H1 (cell line): ENCODE results near the gene ASF1B. TPM values are rescaled to one million over a fixed set of nuclear protein-coding genes. Genes with fewer than 3 reads are reported as not detected.
"Not testable (repeated sequence)": the region's sequence is repeated elsewhere in the genome, so short reads cannot be mapped to it uniquely, and the experiment has no call there.

Source experiments
- CTCF ChIA-PET: fragments of 300-600 bp; sonication (Branson Sonifier 250); formaldehyde crosslinking; loops from one replicate; lab custom pipeline; 2021; ENCODE audit not compliant: partially characterized antibody; lab: Charles Lee
- POLR2A ChIA-PET: fragments of 300-600 bp; sonication (Branson Sonifier 250); formaldehyde crosslinking; loops from one replicate; lab custom pipeline; 2021; ENCODE audit warnings: inconsistent platforms; ENCODE audit not compliant: partially characterized antibody; lab: Charles Lee
- DNase-seq, 2 experiments: peaks; one replicate each; pipeline versions ENCODE4 v3.0.0 to v3.0.0-alpha.2; 2010 to 2022; ENCODE audit warnings: low spot score in 2 of 2, low read depth in 1 of 2, mixed read lengths in 1 of 2
- FAIRE-seq: peaks from 2 replicates; lab custom pipeline; 2011; peaks lifted over from hg19 to GRCh38; lab: Jason Lieb, UNC
- H2AFZ ChIP-seq: 2 replicates; pipeline ENCODE4 v1.8.1; 2012; ENCODE audit warnings: low read length, inconsistent platforms
- H2AK5ac ChIP-seq: 2 replicates; pipeline ENCODE4 v1.6.1; 2013; ENCODE audit warnings: low read depth, low read length
- H2BK120ac ChIP-seq: replicated peaks from 2 replicates; pipeline ENCODE3; 2013; ENCODE audit warnings: low read depth, low read length, inconsistent platforms
- H2BK12ac ChIP-seq: 2 replicates; pipeline ENCODE4 v1.6.1; 2013; ENCODE audit warnings: low read depth, low read length
- H2BK15ac ChIP-seq: 2 replicates; pipeline ENCODE4 v1.6.1; 2013; ENCODE audit warnings: low read length
- H2BK20ac ChIP-seq: 2 replicates; pipeline ENCODE4 v1.6.1; 2013; ENCODE audit warnings: low read length
- H2BK5ac ChIP-seq: 2 replicates; pipeline ENCODE4 v1.6.1; 2013; ENCODE audit warnings: low read depth, low read length
- H3K14ac ChIP-seq: 2 replicates; pipeline ENCODE4 v1.6.1; 2013; ENCODE audit warnings: inconsistent platforms; ENCODE audit not compliant: insufficient read length
- H3K18ac ChIP-seq: 2 replicates; pipeline ENCODE4 v1.6.1; 2013; ENCODE audit warnings: low read length; ENCODE audit errors: extremely low read depth
- H3K23ac ChIP-seq: 2 replicates; pipeline ENCODE4 v1.6.1; 2013; ENCODE audit warnings: inconsistent platforms; ENCODE audit not compliant: insufficient read length
- H3K23me2 ChIP-seq: 2 replicates; pipeline ENCODE4 v1.6.1; 2013; ENCODE audit warnings: low read depth, low read length
- H3K27ac ChIP-seq: 2 replicates; pipeline ENCODE4 v1.6.1; 2011; ENCODE audit warnings: low read depth, low read length, inconsistent platforms
- H3K27me3 ChIP-seq, 4 experiments: replicated peaks in 1 of 4; 1 replicate in 1 of 4; 2 replicates in 3 of 4; pipeline versions ENCODE4 v1.6.1 to v1.8.1; 2011 to 2013; ENCODE audit warnings: low read length in 3 of 4, mild to moderate bottlenecking in 3 of 4, inconsistent platforms in 2 of 4, mixed read lengths in 2 of 4, moderate library complexity in 1 of 4; ENCODE audit not compliant: control insufficient read depth in 3 of 4, insufficient read depth in 3 of 4; ENCODE audit errors: extremely low read depth in 1 of 4
- H3K36me3 ChIP-seq, 4 experiments: 2 replicates each; pipeline versions ENCODE4 v1.6.1 to v1.8.1; 2011 to 2013; ENCODE audit warnings: mild to moderate bottlenecking in 4 of 4, low read length in 3 of 4, moderate library complexity in 2 of 4, control low read depth in 1 of 4, inconsistent platforms in 1 of 4; ENCODE audit not compliant: insufficient read depth in 4 of 4, control insufficient read depth in 2 of 4
- H3K4ac ChIP-seq: replicated peaks from 2 replicates; pipeline ENCODE3; 2013; ENCODE audit warnings: low read length, low read depth, mixed read lengths, inconsistent platforms; ENCODE audit not compliant: insufficient read length
- H3K4me1 ChIP-seq, 4 experiments: replicated peaks in 1 of 4; 1 replicate in 1 of 4; 2 replicates in 3 of 4; pipeline versions ENCODE4 v1.6.1 to v1.8.1; 2011 to 2013; ENCODE audit warnings: low read length in 3 of 4, inconsistent platforms in 2 of 4, mixed read lengths in 1 of 4; ENCODE audit not compliant: insufficient read depth in 4 of 4, control insufficient read depth in 3 of 4
- H3K4me2 ChIP-seq, 2 experiments: 2 replicates each; pipeline versions ENCODE4 v1.6.1 to v1.8.1; 2011 to 2013; ENCODE audit warnings: low read depth in 2 of 2, low read length in 2 of 2, control low read depth in 1 of 2, inconsistent platforms in 1 of 2, mild to moderate bottlenecking in 1 of 2; ENCODE audit not compliant: insufficient read depth in 1 of 2
- H3K4me3 ChIP-seq, 4 experiments: fragments of 200-600, 300-600 bp in 1 of 4; sonication (generic), shearing (Covaris generic), sonication (Bioruptor Twin) in 1 of 4; 2 replicates each; pipeline versions ENCODE4 v1.5.1 to v1.8.1; 2011 to 2016; ENCODE audit warnings: low read length in 4 of 4, low read depth in 3 of 4, control low read depth in 2 of 4, inconsistent platforms in 2 of 4, mild to moderate bottlenecking in 2 of 4, mixed read lengths in 1 of 4, moderate library complexity in 1 of 4; ENCODE audit not compliant: insufficient read depth in 2 of 4; ENCODE audit errors: extremely low read depth in 1 of 4
- H3K56ac ChIP-seq: replicated peaks from 2 replicates; pipeline ENCODE3; 2013; ENCODE audit warnings: low read depth, mild to moderate bottlenecking, mixed read lengths, low read length, inconsistent platforms; ENCODE audit not compliant: insufficient read length
- H3K79me1 ChIP-seq: 2 replicates; pipeline ENCODE4 v1.6.1; 2013; ENCODE audit warnings: low read depth, low read length, control low read depth
- H3K79me2 ChIP-seq, 2 experiments: 2 replicates each; pipeline versions ENCODE4 v1.6.1 to v1.8.1; 2012 to 2013; ENCODE audit warnings: low read length in 2 of 2, mild to moderate bottlenecking in 2 of 2, inconsistent platforms in 1 of 2; ENCODE audit not compliant: insufficient read depth in 2 of 2, control insufficient read depth in 1 of 2
- H3K9ac ChIP-seq, 4 experiments: replicated peaks in 1 of 4; 1 replicate in 1 of 4; 2 replicates in 3 of 4; pipeline versions ENCODE4 v1.6.1 to v1.8.1; 2011 to 2013; ENCODE audit warnings: low read depth in 3 of 4, low read length in 3 of 4, control low read depth in 2 of 4, mild to moderate bottlenecking in 2 of 4, moderate library complexity in 2 of 4, inconsistent platforms in 1 of 4; ENCODE audit errors: extremely low read depth in 1 of 4
- H3K9me3 ChIP-seq, 2 experiments: 2 replicates each; pipeline versions ENCODE4 v1.6.1 to v1.8.1; 2012 to 2013; ENCODE audit warnings: mild to moderate bottlenecking in 2 of 2, moderate library complexity in 2 of 2, control low read depth in 1 of 2, inconsistent platforms in 1 of 2, low read depth in 1 of 2, low read length in 1 of 2, mixed read lengths in 1 of 2; ENCODE audit not compliant: insufficient read depth in 2 of 2
- H4K20me1 ChIP-seq, 2 experiments: replicated peaks in 1 of 2; 2 replicates each; pipeline versions ENCODE3 to v1.8.1; 2011 to 2013; ENCODE audit warnings: inconsistent platforms in 2 of 2, low read length in 2 of 2, mild to moderate bottlenecking in 1 of 2; ENCODE audit not compliant: insufficient read depth in 2 of 2, control insufficient read depth in 1 of 2
- H4K5ac ChIP-seq: 2 replicates; pipeline ENCODE4 v1.6.1; 2013; ENCODE audit warnings: low read length, low read depth, mixed read lengths, inconsistent platforms; ENCODE audit not compliant: insufficient read length
- H4K8ac ChIP-seq: 2 replicates; pipeline ENCODE4 v1.8.0; 2013; ENCODE audit warnings: mild to moderate bottlenecking, moderate library complexity, low read length, inconsistent platforms; ENCODE audit not compliant: insufficient read depth; ENCODE audit errors: extremely low read depth
- H4K91ac ChIP-seq: replicated peaks from 2 replicates; pipeline ENCODE3; 2013; ENCODE audit warnings: low read length, mixed read lengths, inconsistent platforms; ENCODE audit not compliant: insufficient read length
- WGBS, 2 experiments: shearing (Covaris generic) in 1 of 2; methylation state at CpG; one replicate each; pipeline versions ENCODE4 v1.1.6 to v1.1.7; 2013 to 2015; ENCODE audit warnings: low lambda C conversion rate in 2 of 2, mixed read lengths in 2 of 2, inconsistent platforms in 1 of 2, low coverage in 1 of 2, missing lambda C conversion rate in 1 of 2; ENCODE audit not compliant: insufficient replicate concordance in 2 of 2, insufficient coverage in 1 of 2, insufficient read length in 1 of 2; ENCODE audit errors: extremely low coverage in 1 of 2, missing lambda C conversion rate in 1 of 2; 5-methylcytosine and 5-hydroxymethylcytosine counted together
- polyA plus RNA-seq, 7 experiments: library from polyadenylated mRNA; depleted of rRNA in 3 of 7; stranded (reverse) in 5 of 7; unstranded in 2 of 7; fragments of >200 nt in 5 of 7; fragments of 200-250 nt in 2 of 7; gene quantifications; 1 replicate in 5 of 7; 2 replicates in 1 of 7; 4 replicates in 1 of 7; pipeline versions ENCODE4 v1.2.1 to v1.2.3, GENCODE V29; 2011 to 2013; ENCODE audit warnings: missing spikeins in 2 of 7, mixed read lengths in 2 of 7
- total RNA-seq: library from RNA; stranded (reverse); fragmentation: NEBNext Ultra II Directional; extraction: Animal tissue kit (Norgen Biotek cat#: 25700); gene quantifications from 2 replicates; pipeline ENCODE4 v1.2.1, GENCODE V29; 2021

Gene ASF1B
- total and polyA plus RNA-seq, 2 of the 8 experiments (the other 6 are each of a cell fraction or from before 2014, with no cell fraction given): 32.6 to 59.2 TPM

DNA sequence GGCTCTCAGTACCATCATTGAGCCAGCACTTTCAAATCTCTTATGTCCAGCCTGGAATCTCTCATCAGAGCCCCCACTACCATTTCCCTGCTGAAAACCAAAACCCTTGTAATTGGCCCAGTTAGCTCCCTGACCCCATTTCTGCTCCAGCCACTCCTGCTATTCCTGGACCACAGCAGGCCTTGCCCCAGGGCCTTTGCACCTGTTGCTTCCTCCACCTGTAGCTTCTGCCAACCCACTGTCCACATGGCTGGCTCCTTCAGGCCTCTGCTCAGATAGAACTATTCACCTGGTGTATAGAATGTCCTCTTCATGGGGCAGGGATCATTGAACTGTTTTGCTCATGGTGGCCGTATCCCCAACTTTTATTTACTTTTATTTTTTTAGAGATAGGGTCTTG, 49.3 kb upstream of the ASF1B start:
- not testable (repeated sequence) for DNase-seq, H3K23ac ChIP-seq, H4K8ac ChIP-seq, H3K56ac ChIP-seq, H3K27me3 ChIP-seq, H2BK15ac ChIP-seq, FAIRE-seq, H2AK5ac ChIP-seq, H3K36me3 ChIP-seq, H4K91ac ChIP-seq, H3K9ac ChIP-seq, H3K14ac ChIP-seq, H3K27ac ChIP-seq, H3K79me1 ChIP-seq, H3K4me3 ChIP-seq, H3K4ac ChIP-seq, H2BK5ac ChIP-seq, H2BK12ac ChIP-seq, H2BK20ac ChIP-seq, H3K4me2 ChIP-seq, H3K4me1 ChIP-seq, H2BK120ac ChIP-seq, H3K23me2 ChIP-seq, H3K18ac ChIP-seq, H2AFZ ChIP-seq, H3K9me3 ChIP-seq, H4K5ac ChIP-seq
- Histone ChIP-seq H4K20me1 (peaks cover 23 to 30% of the 10 kb centered on the region in 2 experiments), H3K79me2 (peaks cover 7 to 53% of the 10 kb centered on the region in 2 experiments; a peak in 3 of 4 replicates)
- ChIA-PET CTCF (interaction anchor here (0.9 kb wide), 1 partner anchor 221 kb away, joined by 4 read pairs; no protein-coding TSS in a partner anchor), POLR2A (interaction anchor here (0.6 kb wide), 1 partner anchor 253 kb away, joined by 4 read pairs; no protein-coding TSS in a partner anchor)
- 81% methylated on average over 1 of the region's 1 CpG; no CpG with 5 or more reads in 1 of the 2 experiments for WGBS, 2 experiments
